Measurements from ENCODE around the gene GCNT2.

GCNT2 gene

DNA sequence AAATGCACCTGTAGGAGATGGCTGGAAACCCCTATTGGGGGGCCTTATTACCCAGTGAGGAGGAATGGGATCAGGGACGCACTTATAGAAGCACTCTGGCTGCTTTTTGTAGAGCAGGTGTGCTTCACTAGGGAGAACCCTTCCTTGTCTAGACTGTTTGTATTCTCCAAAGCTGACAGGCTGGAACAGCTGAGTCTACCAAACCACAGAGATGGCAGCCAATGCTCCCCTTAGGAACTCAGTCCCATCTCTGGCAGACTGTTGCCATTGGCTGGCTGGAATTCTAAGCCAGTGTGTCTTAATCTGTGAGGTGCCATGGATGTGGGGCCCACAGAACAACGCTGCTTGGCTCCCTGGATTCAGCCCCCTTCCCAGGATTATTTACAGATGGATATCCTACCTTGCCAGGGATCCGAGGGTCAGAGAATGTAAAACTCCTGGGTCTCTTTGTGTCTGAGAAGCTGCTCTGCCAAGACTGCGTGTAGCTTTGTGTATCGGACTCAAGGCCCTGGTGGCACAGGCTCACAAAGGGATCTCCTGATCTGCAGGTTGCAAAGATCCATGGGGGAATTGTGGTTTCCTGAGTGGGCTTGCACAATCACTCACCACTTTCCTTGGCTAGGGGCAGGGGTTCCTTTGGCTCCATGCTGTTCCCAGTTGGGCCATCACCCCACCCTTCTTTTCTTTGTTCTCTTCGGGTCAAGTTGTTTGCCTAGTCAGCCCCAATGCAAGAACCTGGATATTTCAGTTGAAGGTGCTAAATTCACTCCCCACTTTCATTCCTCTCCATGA, 147.2 kb downstream of the GCNT2 start:
- no peak for DNase-seq

DNA sequence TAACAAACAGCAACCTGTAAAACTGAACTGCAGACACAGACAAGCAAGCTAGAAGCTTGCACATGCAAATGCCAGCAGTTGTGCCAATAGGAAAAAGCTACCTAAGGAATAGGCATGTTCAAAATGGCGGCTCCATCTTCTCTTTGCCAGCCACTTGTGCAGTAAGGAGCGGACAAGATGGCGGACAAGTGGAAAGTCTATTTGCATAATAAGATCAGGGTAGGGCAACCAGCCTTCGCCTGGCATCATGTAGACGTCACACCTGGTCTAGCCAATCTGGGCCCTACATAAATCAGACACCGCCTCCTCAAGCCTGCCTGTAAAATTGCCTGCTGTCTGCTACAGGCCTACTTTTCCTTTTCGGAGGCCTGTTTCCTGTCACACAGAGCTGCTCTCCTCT, 155.3 kb downstream of the GCNT2 start:
- no peak for DNase-seq

DNA sequence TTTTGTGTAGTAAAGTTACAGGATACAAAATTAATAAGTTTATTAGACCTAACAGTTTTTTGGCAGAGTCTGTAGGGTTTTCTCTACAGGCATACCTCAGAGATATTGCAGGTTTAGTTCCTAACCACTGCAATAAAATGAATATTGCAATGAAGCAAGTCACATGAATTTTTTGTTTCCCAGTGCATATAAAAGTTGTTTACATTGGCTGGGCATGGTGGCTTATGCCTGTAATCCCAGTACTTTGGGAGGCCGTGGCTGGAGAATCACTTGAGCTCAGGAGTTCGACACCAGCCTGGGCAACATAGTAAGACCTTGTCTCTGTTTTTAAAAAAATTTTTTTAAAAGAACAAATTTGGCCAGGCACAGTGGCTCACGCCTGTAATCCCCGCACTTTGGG, 157.3 kb downstream of the GCNT2 start:
- no peak for DNase-seq
